Lung (tissue), 16 donors: ENCODE data around the gene SLC4A3. TPM values are rescaled to one million over a fixed set of nuclear protein-coding genes. Genes with fewer than 3 reads are reported as not detected.

Experiments used
- ATAC-seq: fragments of 200-7000 bp; cut with Tn5 transposase; one replicate; pipeline ENCODE4 v1.9.1; 2020; ENCODE audit warnings: moderate number of reproducible peaks; ENCODE audit not compliant: insufficient read depth, low FRiP score
- DNase-seq, 3 donors: peaks; one replicate each; pipeline ENCODE4 v3.0.0-alpha.2; 2013 to 2017
- H3K27ac ChIP-seq, 2 donors: one replicate each; pipeline ENCODE4 v1.5.1; 2013; ENCODE audit warnings: mild to moderate bottlenecking in 2 of 2, moderate library complexity in 2 of 2, control low read depth in 1 of 2, inconsistent platforms in 1 of 2, low read depth in 1 of 2, low read length in 1 of 2
- H3K27me3 ChIP-seq, 3 donors: one replicate each; pipeline ENCODE4 v1.5.1; 2013; ENCODE audit warnings: low read length in 2 of 3; ENCODE audit not compliant: control insufficient read depth in 3 of 3, insufficient read depth in 3 of 3
- H3K36me3 ChIP-seq, 4 donors: one replicate each; pipeline ENCODE4 v1.5.1; 2013; ENCODE audit warnings: low read length in 4 of 4, mild to moderate bottlenecking in 1 of 4, moderate library complexity in 1 of 4; ENCODE audit not compliant: control insufficient read depth in 4 of 4, insufficient read depth in 4 of 4
- H3K4me1 ChIP-seq, 5 donors: one replicate each; pipeline ENCODE4 v1.5.1; 2013; ENCODE audit warnings: low read length in 5 of 5, mild to moderate bottlenecking in 2 of 5, moderate library complexity in 1 of 5; ENCODE audit not compliant: control insufficient read depth in 5 of 5, insufficient read depth in 5 of 5
- H3K4me3 ChIP-seq: one replicate; pipeline ENCODE4 v1.5.1; 2013; ENCODE audit warnings: mild to moderate bottlenecking, control low read depth, moderate library complexity
- H3K9ac ChIP-seq, 2 donors: one replicate each; pipeline ENCODE4 v1.5.1; 2013; ENCODE audit warnings: low read length in 2 of 2, control low read depth in 1 of 2; ENCODE audit not compliant: insufficient read depth in 1 of 2
- H3K9me3 ChIP-seq, 4 donors: one replicate each; pipeline ENCODE4 v1.5.1; 2013; ENCODE audit warnings: low read length in 3 of 4, mild to moderate bottlenecking in 1 of 4, moderate library complexity in 1 of 4; ENCODE audit not compliant: control insufficient read depth in 4 of 4, insufficient read depth in 3 of 4
- CTCF ChIP-seq: IDR thresholded peaks from 2 replicates; pipeline ENCODE4 v1.5.1; 2012; ENCODE audit warnings: mild to moderate bottlenecking; ENCODE audit errors: control extremely low read depth, extremely low read depth
- WGBS, 2 donors: extraction: QIAGEN DNeasy Blood & Tissue Kit; methylation state at CpG; one replicate each; pipeline ENCODE4 v1.1.7; 2013; 5-methylcytosine and 5-hydroxymethylcytosine counted together
- long read RNA-seq, 5 donors: transcript quantifications; one replicate each; lab custom pipeline, GENCODE V29; 2026
- polyA plus RNA-seq, 2 donors: library from polyadenylated mRNA; stranded (reverse); fragments of 200-250 nt; gene quantifications; one replicate each; pipeline ENCODE4 v1.2.1, GENCODE V29; 2013
- total RNA-seq, 2 donors: library from RNA; depleted of rRNA in 1 of 2; stranded (reverse); fragments of >200 nt in 1 of 2; gene quantifications; one replicate each; pipeline ENCODE4 v1.2.1, GENCODE V29; 2014 to 2021
- donor health status: control.
- donor health status: control.
- donor health status: Bipolar disorder and iron deficiency.
- donor health status: healthy.
- donor health status: DM: yes; HTN: yes; CAD: no.

The SLC4A3 gene, protein sequence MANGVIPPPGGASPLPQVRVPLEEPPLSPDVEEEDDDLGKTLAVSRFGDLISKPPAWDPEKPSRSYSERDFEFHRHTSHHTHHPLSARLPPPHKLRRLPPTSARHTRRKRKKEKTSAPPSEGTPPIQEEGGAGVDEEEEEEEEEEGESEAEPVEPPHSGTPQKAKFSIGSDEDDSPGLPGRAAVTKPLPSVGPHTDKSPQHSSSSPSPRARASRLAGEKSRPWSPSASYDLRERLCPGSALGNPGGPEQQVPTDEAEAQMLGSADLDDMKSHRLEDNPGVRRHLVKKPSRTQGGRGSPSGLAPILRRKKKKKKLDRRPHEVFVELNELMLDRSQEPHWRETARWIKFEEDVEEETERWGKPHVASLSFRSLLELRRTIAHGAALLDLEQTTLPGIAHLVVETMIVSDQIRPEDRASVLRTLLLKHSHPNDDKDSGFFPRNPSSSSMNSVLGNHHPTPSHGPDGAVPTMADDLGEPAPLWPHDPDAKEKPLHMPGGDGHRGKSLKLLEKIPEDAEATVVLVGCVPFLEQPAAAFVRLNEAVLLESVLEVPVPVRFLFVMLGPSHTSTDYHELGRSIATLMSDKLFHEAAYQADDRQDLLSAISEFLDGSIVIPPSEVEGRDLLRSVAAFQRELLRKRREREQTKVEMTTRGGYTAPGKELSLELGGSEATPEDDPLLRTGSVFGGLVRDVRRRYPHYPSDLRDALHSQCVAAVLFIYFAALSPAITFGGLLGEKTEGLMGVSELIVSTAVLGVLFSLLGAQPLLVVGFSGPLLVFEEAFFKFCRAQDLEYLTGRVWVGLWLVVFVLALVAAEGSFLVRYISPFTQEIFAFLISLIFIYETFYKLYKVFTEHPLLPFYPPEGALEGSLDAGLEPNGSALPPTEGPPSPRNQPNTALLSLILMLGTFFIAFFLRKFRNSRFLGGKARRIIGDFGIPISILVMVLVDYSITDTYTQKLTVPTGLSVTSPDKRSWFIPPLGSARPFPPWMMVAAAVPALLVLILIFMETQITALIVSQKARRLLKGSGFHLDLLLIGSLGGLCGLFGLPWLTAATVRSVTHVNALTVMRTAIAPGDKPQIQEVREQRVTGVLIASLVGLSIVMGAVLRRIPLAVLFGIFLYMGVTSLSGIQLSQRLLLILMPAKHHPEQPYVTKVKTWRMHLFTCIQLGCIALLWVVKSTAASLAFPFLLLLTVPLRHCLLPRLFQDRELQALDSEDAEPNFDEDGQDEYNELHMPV
- total RNA-seq (1 to 10 TPM; 1.8 to 3.2 TPM), polyA plus RNA-seq (under 1 TPM; 0.59 to 0.63 TPM)
- long read RNA-seq, donor 1 = 0 reads
- long read RNA-seq, donor 2 = 0 reads
- long read RNA-seq, donor 3 = 0 reads
- long read RNA-seq, donor 4 = 0 reads
- long read RNA-seq, donor 5, partial matches to known transcripts = 6 of 6 reads
- long read RNA-seq, donor 5, other reads (novel, unspliced or antisense) = 0 of 6 reads

- Histone ChIP-seq H3K4me3 (peak within 1 kb of the TSS; percentile 17), H3K27me3 (no peaks in the 10 kb centered on the region), H3K36me3 (no peaks in the 10 kb centered on the region), H3K9me3 (no peaks in the 10 kb centered on the region), H3K4me1 (peaks cover 0 to 12% (median 4%) of the 10 kb centered on the region in 5 donors), H3K27ac (peak within 1 kb of the TSS in 1 of 2 donors; percentile 99), H3K9ac (peak within 1 kb of the TSS in 1 of 2 donors; percentile 26)
- ATAC-seq (peak; percentile 38), DNase-seq (peak; percentile 58 to 66 (median 65))
- 4 to 9% methylated on average over 48 to 103 of the region's 103 CpGs for WGBS, 2 donors
- no peak for TF ChIP-seq CTCF
These were observed at the start of gene SLC4A3 for GRCh38 chr2:219627103-219628100. Gene SLC4A3 (plus strand): TSS chr2:219627630. CDS start chr2:219627993, 363 bp downstream.

DNA sequence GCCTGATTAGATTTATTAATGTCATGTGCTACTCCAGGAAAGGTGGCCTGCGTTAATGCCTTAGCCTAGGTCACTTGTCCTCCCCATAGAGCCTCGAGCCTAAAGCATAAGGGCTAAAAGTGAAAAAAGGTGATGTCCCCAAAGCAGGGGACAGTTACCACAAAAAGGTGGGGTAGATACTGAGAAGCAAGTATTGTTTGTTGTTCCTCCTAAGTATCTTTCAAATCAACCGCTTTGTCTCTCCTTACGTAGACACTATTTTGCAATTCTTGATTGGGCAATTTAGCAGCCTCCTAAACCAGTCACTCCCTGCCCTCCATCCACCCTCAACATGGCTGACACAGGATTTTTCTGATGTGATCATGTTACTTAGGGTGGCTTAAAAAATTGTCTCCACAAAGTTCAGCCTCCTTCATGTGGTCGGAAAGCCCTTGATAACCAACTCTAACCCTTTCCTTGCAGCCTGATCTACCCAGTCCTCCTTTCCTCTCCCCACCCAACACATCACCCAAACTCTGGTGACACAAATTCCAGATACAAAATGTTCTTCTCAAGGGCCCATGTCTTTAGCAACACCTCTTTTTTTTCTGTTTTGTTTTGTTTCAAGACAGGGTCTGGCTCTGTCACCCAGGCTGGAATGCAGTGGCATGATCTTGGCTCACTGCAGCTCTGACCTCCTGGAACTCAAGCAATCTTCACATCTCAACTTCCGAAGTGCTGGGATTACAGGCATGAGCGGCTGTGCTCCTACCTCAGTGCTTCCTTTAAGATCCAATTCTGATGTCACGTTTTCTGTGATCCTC, 48.4 kb upstream of the SLC4A3 start:
- Histone ChIP-seq H3K27ac (peak overlapping the region in 1 of 2 donors; percentile 54), H3K9ac (no peak overlapping the region), H3K27me3 (no peaks in the 10 kb centered on the region), H3K36me3 (no peaks in the 10 kb centered on the region), H3K4me1 (peaks cover 0 to 28% (median 5%) of the 10 kb centered on the region in 5 donors), H3K4me3 (no peak overlapping the region), H3K9me3 (no peaks in the 10 kb centered on the region)
- WGBS, 2 donors = 60 to 66% methylated on average over 8 of the region's 8 CpGs
- no peak for TF ChIP-seq CTCF
- peak; percentile 37 to 75 (median 59) for DNase-seq
- no peak for ATAC-seq
